Choroid plexus epithelial cell (primary cell): Measurements from ENCODE around the gene IRX3.

Experiments
- DNase-seq: peaks from one replicate; pipeline ENCODE4 v3.0.0-alpha.2; 2010; ENCODE audit warnings: low read depth
- H3K4me3 ChIP-seq: 2 replicates; pipeline ENCODE4 v1.5.1; 2011; ENCODE audit warnings: low read depth, mild to moderate bottlenecking, control low read depth, low read length, moderate library complexity
- CTCF ChIP-seq: conservative IDR thresholded peaks from 2 replicates; pipeline ENCODE4 v1.5.1; 2011; ENCODE audit warnings: low read depth, mild to moderate bottlenecking, control low read depth, inconsistent platforms, low read length, moderate library complexity

IRX3 gene

GRCh38 chr16:54291656-54292487, 5.3 kb upstream of the IRX3 start:
- TF ChIP-seq CTCF = no peak
- no peak for DNase-seq
- no peak overlapping the region for H3K4me3 ChIP-seq

- TF ChIP-seq CTCF = no peak
- no peak overlapping the region for H3K4me3 ChIP-seq
- DNase-seq = no peak
Measured at GRCh38 chr16:54290833-54291655, 4.5 kb upstream of the IRX3 start.

DNA sequence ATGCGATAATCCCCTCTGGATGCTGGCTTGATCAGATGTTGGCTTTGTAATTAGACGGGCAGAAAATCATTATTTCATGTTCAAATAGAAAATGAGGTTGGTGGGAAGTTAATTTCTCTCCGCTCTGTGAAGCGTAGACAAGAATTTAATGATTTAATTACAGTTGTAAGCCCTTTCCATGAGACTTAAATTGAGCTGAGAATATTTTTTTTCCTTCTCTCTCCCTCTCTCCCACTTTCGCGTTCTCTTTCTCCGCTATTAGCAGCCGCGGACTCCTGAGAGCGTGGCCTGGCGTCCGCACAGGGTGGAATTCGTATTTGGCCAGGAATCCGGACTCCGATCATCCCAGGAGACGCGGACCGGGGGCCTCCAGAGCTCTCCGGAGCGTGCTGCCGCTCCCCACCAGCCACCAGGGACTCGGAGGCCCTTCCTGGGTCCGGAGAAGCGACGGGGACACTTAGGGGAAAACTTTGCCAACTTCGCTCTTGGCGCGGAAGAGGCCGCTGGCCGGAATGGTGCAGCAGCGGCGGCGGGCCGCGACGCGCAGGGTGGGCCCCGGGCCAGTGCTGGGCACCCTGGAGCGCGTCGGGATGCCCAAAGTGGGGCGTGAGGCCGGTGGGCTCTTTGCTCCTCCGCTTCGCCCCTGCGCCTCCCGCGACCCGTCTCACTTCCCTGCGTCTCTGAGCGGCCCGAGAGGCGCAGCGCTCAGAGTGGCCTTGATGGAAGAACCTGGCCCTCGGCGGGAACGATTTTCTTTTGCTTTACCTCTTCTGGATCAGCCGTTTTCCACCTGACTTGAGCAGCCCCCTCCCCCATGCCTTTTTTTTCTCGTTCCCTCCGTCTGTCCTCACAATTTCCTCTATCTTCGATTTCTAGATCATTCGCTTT, 3.6 kb upstream of the IRX3 start:
- peak overlapping the region; percentile 7 for H3K4me3 ChIP-seq
- DNase-seq = no peak
- TF ChIP-seq CTCF = no peak

- no peak overlapping the region for H3K4me3 ChIP-seq
- TF ChIP-seq CTCF = no peak
- DNase-seq = no peak
Measured at GRCh38 chr16:54289242-54289944, 2.8 kb upstream of the IRX3 start.

GRCh38 chr16:54288835-54289241, 2.3 kb upstream of the IRX3 start:
- DNase-seq = no peak

More at GRCh38 chr16:54288835-54289241, 2.3 kb upstream of the IRX3 start:
- TF ChIP-seq CTCF = no peak
- no peak overlapping the region for H3K4me3 ChIP-seq
